Measurements from ENCODE around the gene TASL.
A peak's percentile ranks its signal among the peaks of the same experiment; 100 is the strongest.
"Not testable (repeated sequence)": the region's sequence is repeated elsewhere in the genome, so short reads cannot be mapped to it uniquely, and the experiment has no call there.

The TASL gene, protein sequence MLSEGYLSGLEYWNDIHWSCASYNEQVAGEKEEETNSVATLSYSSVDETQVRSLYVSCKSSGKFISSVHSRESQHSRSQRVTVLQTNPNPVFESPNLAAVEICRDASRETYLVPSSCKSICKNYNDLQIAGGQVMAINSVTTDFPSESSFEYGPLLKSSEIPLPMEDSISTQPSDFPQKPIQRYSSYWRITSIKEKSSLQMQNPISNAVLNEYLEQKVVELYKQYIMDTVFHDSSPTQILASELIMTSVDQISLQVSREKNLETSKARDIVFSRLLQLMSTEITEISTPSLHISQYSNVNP

GRCh38 chrX:30577362-30577991, at the start of gene TASL:
Gene TASL (minus strand): TSS chrX:30577766. CDS start chrX:30560355, 17,411 bp downstream.
- Mint-ChIP-seq H3K4me3 (peak within 1 kb of the TSS; percentile 81), H3K4me1 (peaks cover 26% of the 10 kb centered on the region), H3K9me3 (no peaks in the 10 kb centered on the region), H3K27ac (peak within 1 kb of the TSS; percentile 95), H3K36me3 (peaks cover 10% of the 10 kb centered on the region), H3K27me3 (no peaks in the 10 kb centered on the region)
- CTCF ChIA-PET, result interaction anchor here (1.4 kb wide), 1 partner anchor 57 kb away, joined by 4 read pairs; no protein-coding TSS in a partner anchor
- DNase-seq, result peak; percentile 51

DNA sequence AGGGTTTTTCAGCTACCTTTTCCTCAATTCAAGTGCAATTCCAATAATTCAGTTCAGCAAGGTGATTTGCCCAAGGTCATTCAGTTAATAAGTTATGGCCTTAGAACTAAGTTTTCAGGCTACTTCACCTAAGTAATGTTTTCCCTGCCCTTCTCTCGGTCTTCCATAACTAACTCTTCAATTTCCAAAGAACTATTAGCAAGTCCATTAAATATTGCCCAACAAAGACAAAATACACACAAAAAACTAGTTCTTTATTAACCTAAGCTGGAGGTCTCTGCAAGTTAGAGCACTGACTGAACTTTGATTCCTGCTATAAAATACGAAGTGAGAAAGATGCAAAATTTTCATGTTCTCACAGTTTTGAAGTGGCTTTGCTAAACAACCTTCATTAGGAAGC, 48.8 kb upstream of the TASL start:
- Mint-ChIP-seq H3K27ac (no peak overlapping the region), H3K4me1 (no peaks in the 10 kb centered on the region), H3K36me3 (no peaks in the 10 kb centered on the region), H3K9me3 (peaks cover 8% of the 10 kb centered on the region), H3K4me3 (no peak overlapping the region), H3K27me3 (no peaks in the 10 kb centered on the region)
- DNase-seq, result no peak
- CTCF ChIA-PET, result no interaction called here

DNA sequence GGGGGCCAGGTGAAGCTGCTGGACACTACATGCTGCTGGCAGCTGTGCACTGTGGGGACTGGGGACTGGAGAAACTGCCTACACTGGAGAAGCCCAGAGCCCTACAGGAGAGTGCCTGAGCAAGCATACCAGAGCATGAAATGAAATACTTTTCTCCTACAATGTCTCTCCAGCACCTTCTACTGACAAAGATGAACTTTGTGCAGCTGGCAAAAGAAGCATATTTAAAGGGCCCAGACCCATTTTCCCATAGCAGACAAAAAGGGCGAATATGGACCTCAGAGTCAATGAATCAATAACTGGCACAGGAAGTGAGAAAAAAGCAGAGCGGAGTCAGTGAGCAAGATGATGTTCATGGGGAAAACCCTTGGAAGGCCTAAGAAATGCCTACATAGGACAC, 44.8 kb upstream of the TASL start:
- H3K27me3 Mint-ChIP-seq, result no peaks in the 10 kb centered on the region
- H3K27ac Mint-ChIP-seq, result no peak overlapping the region
- H3K4me3 Mint-ChIP-seq, result no peak overlapping the region
- no peak for DNase-seq
- H3K36me3 Mint-ChIP-seq, result no peaks in the 10 kb centered on the region
- H3K4me1 Mint-ChIP-seq, result no peaks in the 10 kb centered on the region
- CTCF ChIA-PET, result no interaction called here
- peaks cover 8% of the 10 kb centered on the region for H3K9me3 Mint-ChIP-seq

GRCh38 chrX:30620980-30621618, 43.5 kb upstream of the TASL start:
- H3K27me3 Mint-ChIP-seq, result no peaks in the 10 kb centered on the region
- no peaks in the 10 kb centered on the region for H3K36me3 Mint-ChIP-seq
- H3K27ac Mint-ChIP-seq, result no peak overlapping the region
- no peak for DNase-seq
- CTCF ChIA-PET, result no interaction called here
- no peak overlapping the region for H3K4me3 Mint-ChIP-seq
- no peaks in the 10 kb centered on the region for H3K4me1 Mint-ChIP-seq
- peaks cover 12% of the 10 kb centered on the region for H3K9me3 Mint-ChIP-seq

GRCh38 chrX:30620125-30620524, 42.6 kb upstream of the TASL start:
- DNase-seq, result no peak
- Mint-ChIP-seq H3K27me3 (no peaks in the 10 kb centered on the region), H3K27ac (no peak overlapping the region), H3K36me3 (no peaks in the 10 kb centered on the region), H3K4me3 (no peak overlapping the region), H3K4me1 (no peaks in the 10 kb centered on the region), H3K9me3 (peaks cover 12% of the 10 kb centered on the region)
- CTCF ChIA-PET, result no interaction called here

DNA sequence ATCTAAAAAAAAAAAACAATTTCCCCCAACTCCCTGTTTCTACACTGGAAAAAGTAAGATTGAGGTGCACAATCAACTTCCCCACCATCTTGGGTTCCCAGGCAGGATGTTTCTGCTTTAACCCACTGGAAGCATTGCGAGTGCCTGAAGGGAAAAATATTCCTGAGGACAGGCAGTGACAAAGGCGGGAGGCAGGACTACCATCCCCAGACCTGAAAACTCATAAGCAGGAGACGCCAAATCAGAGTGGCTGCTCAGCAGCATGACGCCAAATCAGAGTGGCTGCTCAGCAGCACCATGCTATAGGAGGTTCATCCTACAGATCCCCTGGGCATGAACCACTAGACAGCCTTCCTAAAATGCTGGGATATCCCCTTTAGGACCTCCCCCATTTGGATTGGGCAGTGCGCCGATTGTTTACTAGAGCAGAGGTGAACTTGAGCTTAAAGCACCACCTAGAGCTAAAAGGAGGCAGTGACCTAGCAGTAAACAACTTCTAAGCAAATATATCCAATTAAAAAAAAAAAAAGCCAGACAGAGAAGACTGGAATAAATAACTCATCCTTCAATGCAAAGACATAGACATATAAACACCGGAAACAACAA, 40.7 kb upstream of the TASL start:
- H3K4me3 Mint-ChIP-seq, result no peak overlapping the region
- DNase-seq, result no peak

GRCh38 chrX:30615229-30615628, 37.7 kb upstream of the TASL start:
- H3K36me3 Mint-ChIP-seq, result no peaks in the 10 kb centered on the region
- no peaks in the 10 kb centered on the region for H3K27me3 Mint-ChIP-seq
- no peak overlapping the region for H3K27ac Mint-ChIP-seq
- no peaks in the 10 kb centered on the region for H3K4me1 Mint-ChIP-seq
- no peak overlapping the region for H3K4me3 Mint-ChIP-seq
- CTCF ChIA-PET, result no interaction called here
- no peak for DNase-seq
- H3K9me3 Mint-ChIP-seq, result peaks cover 3% of the 10 kb centered on the region

More for the DNA sequence above, 40.7 kb upstream of the TASL start:
- Mint-ChIP-seq H3K27ac (no peak overlapping the region), H3K4me1 (no peaks in the 10 kb centered on the region), H3K9me3 (peaks cover 9% of the 10 kb centered on the region), H3K36me3 (no peaks in the 10 kb centered on the region), H3K27me3 (no peaks in the 10 kb centered on the region)
- CTCF ChIA-PET, result interaction anchor here (0.6 kb wide), 1 partner anchor 345 kb away, joined by 3 read pairs; no protein-coding TSS in a partner anchor

- DNase-seq, result no peak
- CTCF ChIA-PET, result no interaction called here
- H3K9me3 Mint-ChIP-seq, result peaks cover 3% of the 10 kb centered on the region
- H3K27me3 Mint-ChIP-seq, result no peaks in the 10 kb centered on the region
- no peak overlapping the region for H3K4me3 Mint-ChIP-seq
- no peaks in the 10 kb centered on the region for H3K4me1 Mint-ChIP-seq
- no peaks in the 10 kb centered on the region for H3K36me3 Mint-ChIP-seq
- H3K27ac Mint-ChIP-seq, result no peak overlapping the region
These were observed 36.2 kb upstream of the TASL start for GRCh38 chrX:30613721-30614120.

- no peak overlapping the region for H3K27ac Mint-ChIP-seq
- no peaks in the 10 kb centered on the region for H3K4me1 Mint-ChIP-seq
- H3K27me3 Mint-ChIP-seq, result no peaks in the 10 kb centered on the region
- peaks cover 3% of the 10 kb centered on the region for H3K9me3 Mint-ChIP-seq
- no peak overlapping the region for H3K4me3 Mint-ChIP-seq
- DNase-seq, result no peak
- H3K36me3 Mint-ChIP-seq, result no peaks in the 10 kb centered on the region
- CTCF ChIA-PET, result no interaction called here
These were observed 34.7 kb upstream of the TASL start for GRCh38 chrX:30612250-30612655.

GRCh38 chrX:30610026-30610425, 32.5 kb upstream of the TASL start:
- no peak overlapping the region for H3K4me3 Mint-ChIP-seq
- H3K27ac Mint-ChIP-seq, result no peak overlapping the region
- no peaks in the 10 kb centered on the region for H3K9me3 Mint-ChIP-seq
- no peaks in the 10 kb centered on the region for H3K27me3 Mint-ChIP-seq
- no peaks in the 10 kb centered on the region for H3K4me1 Mint-ChIP-seq
- DNase-seq, result no peak
- CTCF ChIA-PET, result no interaction called here
- no peaks in the 10 kb centered on the region for H3K36me3 Mint-ChIP-seq

- H3K9me3 Mint-ChIP-seq, result no peaks in the 10 kb centered on the region
- no peak for DNase-seq
- H3K36me3 Mint-ChIP-seq, result no peaks in the 10 kb centered on the region
- H3K27me3 Mint-ChIP-seq, result no peaks in the 10 kb centered on the region
- no peaks in the 10 kb centered on the region for H3K4me1 Mint-ChIP-seq
- CTCF ChIA-PET, result no interaction called here
- H3K4me3 Mint-ChIP-seq, result no peak overlapping the region
- H3K27ac Mint-ChIP-seq, result no peak overlapping the region
These were observed 29.6 kb upstream of the TASL start for GRCh38 chrX:30607155-30607554.

GRCh38 chrX:30600269-30601176, 23.0 kb upstream of the TASL start:
- H3K9me3 Mint-ChIP-seq, H3K27me3 Mint-ChIP-seq, CTCF ChIA-PET, DNase-seq, H3K4me3 Mint-ChIP-seq, H3K36me3 Mint-ChIP-seq, H3K27ac Mint-ChIP-seq: not testable (repeated sequence)
- peaks cover 12% of the 10 kb centered on the region for H3K4me1 Mint-ChIP-seq

GRCh38 chrX:30597216-30598012, 19.8 kb upstream of the TASL start:
- CTCF ChIA-PET, result no interaction called here
- H3K9me3 Mint-ChIP-seq, result no peaks in the 10 kb centered on the region
- no peak for DNase-seq
- H3K27me3 Mint-ChIP-seq, result no peaks in the 10 kb centered on the region
- no peak overlapping the region for H3K27ac Mint-ChIP-seq
- no peaks in the 10 kb centered on the region for H3K36me3 Mint-ChIP-seq
- H3K4me1 Mint-ChIP-seq, result peaks cover 21% of the 10 kb centered on the region
- no peak overlapping the region for H3K4me3 Mint-ChIP-seq

Measured in activated naive CD4-positive, alpha-beta T cell treated with anti-CD3 and anti-CD28 coated beads, Interleukin-2, amount 10 ng/mL, durations not matched to agents 7 days and 5 days (primary cell).